ENCODE data around the gene ARHGAP40.
A peak's percentile ranks its signal among the peaks of the same experiment; 100 is the strongest.

The ARHGAP40 gene

GRCh38 chr20:38644588-38645260 lies 43.1 kb downstream of the ARHGAP40 start:
- POLR2A ChIA-PET = no interaction called here
- no peaks in the 10 kb centered on the region for H3K36me3 ChIP-seq (ENCODE audit: control insufficient read depth in 2 of 2, insufficient read depth in 1 of 2, low read length in 2 of 2)
- H3K27ac ChIP-seq (ENCODE audit: extremely low read depth, low read depth, low read length) = no peak overlapping the region
- CTCF ChIA-PET = interaction anchor here (0.7 to 2.2 kb wide), 8 partner anchors 10 to 146 kb away, joined by 3 to 20 read pairs (median 4); no protein-coding TSS in a partner anchor
- H3K9me3 ChIP-seq (ENCODE audit: control insufficient read depth, insufficient read depth, low read depth, low read length) = no peaks in the 10 kb centered on the region
- no peaks in the 10 kb centered on the region for H3K4me1 ChIP-seq (ENCODE audit: control insufficient read depth, insufficient read depth, low read length)
- H3K4me3 ChIP-seq (ENCODE audit: low read depth, low read length) = no peak overlapping the region
- TF ChIP-seq ZNF366 (tag by site-specific recombination; conservative IDR thresholded peaks at IDR 0.05) (peak; percentile 84), EGR2 (tag by site-specific recombination; IDR thresholded peaks at IDR 0.05; ENCODE audit: low read depth) (peak; percentile 98), ZNF776 (tag by site-specific recombination; IDR thresholded peaks at IDR 0.05; ENCODE audit: borderline replicate concordance) (no peak), ZBTB17 (tag by site-specific recombination; IDR thresholded peaks at IDR 0.05) (peak; percentile 34; the same call in 1 of the 2 replicates), ZFHX2 (tag by site-specific recombination; conservative IDR thresholded peaks at IDR 0.05) (peak; percentile 86), ZNF830 (tag by site-specific recombination; IDR thresholded peaks at IDR 0.05; ENCODE audit: low read depth) (no peak)

- TF ChIP-seq OSR2 (tag by site-specific recombination; IDR thresholded peaks at IDR 0.05) (no peak), ZNF549 (tag by site-specific recombination; IDR thresholded peaks at IDR 0.05) (no peak), ZNF596 (tag by site-specific recombination; IDR thresholded peaks at IDR 0.05) (no peak), MEIS1 (CRISPR knock-in tag; IDR thresholded peaks at IDR 0.05; ENCODE audit: borderline replicate concordance) (no peak), ZNF48 (tag by site-specific recombination; IDR thresholded peaks at IDR 0.05) (no peak), KLF8 (tag by site-specific recombination; IDR thresholded peaks at IDR 0.05) (no peak), KLF16 (tag by site-specific recombination; IDR thresholded peaks at IDR 0.05) (no peak), ZNF837 (tag by site-specific recombination; IDR thresholded peaks at IDR 0.05) (no peak), ZNF629 (tag by site-specific recombination; IDR thresholded peaks at IDR 0.05) (no peak), ZNF239 (tag by site-specific recombination; IDR thresholded peaks at IDR 0.05) (no peak), GFI1B (tag by site-specific recombination; IDR thresholded peaks at IDR 0.05) (no peak)
- TF ChIP-seq, protein P1, sequence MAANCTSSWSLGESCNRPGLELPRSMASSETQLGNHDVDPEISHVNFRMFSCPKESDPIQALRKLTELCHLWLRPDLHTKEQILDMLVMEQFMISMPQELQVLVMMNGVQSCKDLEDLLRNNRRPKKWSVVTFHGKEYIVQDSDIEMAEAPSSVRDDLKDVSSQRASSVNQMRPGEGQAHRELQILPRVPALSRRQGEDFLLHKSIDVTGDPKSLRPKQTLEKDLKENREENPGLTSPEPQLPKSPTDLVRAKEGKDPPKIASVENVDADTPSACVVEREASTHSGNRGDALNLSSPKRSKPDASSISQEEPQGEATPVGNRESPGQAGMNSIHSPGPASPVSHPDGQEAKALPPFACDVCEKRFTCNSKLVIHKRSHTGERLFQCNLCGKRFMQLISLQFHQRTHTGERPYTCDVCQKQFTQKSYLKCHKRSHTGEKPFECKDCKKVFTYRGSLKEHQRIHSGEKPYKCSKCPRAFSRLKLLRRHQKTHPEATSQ (tag by site-specific recombination; IDR thresholded peaks at IDR 0.05) = no peak
- H3K27ac ChIP-seq (ENCODE audit: extremely low read depth, low read depth, low read length) = no peak overlapping the region
- POLR2A ChIA-PET = no interaction called here
- H3K9me3 ChIP-seq (ENCODE audit: control insufficient read depth, insufficient read depth, low read depth, low read length) = no peaks in the 10 kb centered on the region
- H3K4me1 ChIP-seq (ENCODE audit: control insufficient read depth, insufficient read depth, low read length) = no peaks in the 10 kb centered on the region
- no peak overlapping the region for H3K4me3 ChIP-seq (ENCODE audit: low read depth, low read length)
- no peaks in the 10 kb centered on the region for H3K36me3 ChIP-seq (ENCODE audit: control insufficient read depth in 2 of 2, insufficient read depth in 1 of 2, low read length in 2 of 2)
- CTCF ChIA-PET = interaction anchor here (0.7 to 2.2 kb wide), 11 partner anchors 11 to 248 kb away, joined by 3 to 20 read pairs (median 4); no protein-coding TSS in a partner anchor
Measured at GRCh38 chr20:38645351-38645750, 43.7 kb downstream of the ARHGAP40 start.

GRCh38 chr20:38645980-38646858 lies 44.6 kb downstream of the ARHGAP40 start:
- Histone ChIP-seq H3K27ac (ENCODE audit: extremely low read depth, low read depth, low read length) (no peak overlapping the region), H3K4me3 (ENCODE audit: low read depth, low read length) (peak overlapping the region; percentile 13), H3K36me3 (ENCODE audit: control insufficient read depth in 2 of 2, insufficient read depth in 1 of 2, low read length in 2 of 2) (no peaks in the 10 kb centered on the region), H3K4me1 (ENCODE audit: control insufficient read depth, insufficient read depth, low read length) (no peaks in the 10 kb centered on the region), H3K9me3 (ENCODE audit: control insufficient read depth, insufficient read depth, low read depth, low read length) (no peaks in the 10 kb centered on the region)
- ChIA-PET POLR2A (no interaction called here), CTCF (interaction anchor here (0.5 to 5.1 kb wide), 19 partner anchors 10 to 247 kb away, joined by 3 to 27 read pairs (median 4); no protein-coding TSS in a partner anchor)
- TF ChIP-seq ZNF629 (tag by site-specific recombination; IDR thresholded peaks at IDR 0.05) (no peak; the same call in 1 of the 2 replicates), ZNF585B (tag by site-specific recombination; IDR thresholded peaks at IDR 0.05) (no peak), ZNF366 (tag by site-specific recombination; conservative IDR thresholded peaks at IDR 0.05) (no peak), ZNF423 (tag by site-specific recombination; IDR thresholded peaks at IDR 0.05) (no peak), ZNF274 (IDR thresholded peaks at IDR 0.05; ENCODE audit: low read length) (no peak), ZNF274 (tag by site-specific recombination; IDR thresholded peaks at IDR 0.05; ENCODE audit: borderline replicate concordance) (no peak)
- TF ChIP-seq, protein P2, sequence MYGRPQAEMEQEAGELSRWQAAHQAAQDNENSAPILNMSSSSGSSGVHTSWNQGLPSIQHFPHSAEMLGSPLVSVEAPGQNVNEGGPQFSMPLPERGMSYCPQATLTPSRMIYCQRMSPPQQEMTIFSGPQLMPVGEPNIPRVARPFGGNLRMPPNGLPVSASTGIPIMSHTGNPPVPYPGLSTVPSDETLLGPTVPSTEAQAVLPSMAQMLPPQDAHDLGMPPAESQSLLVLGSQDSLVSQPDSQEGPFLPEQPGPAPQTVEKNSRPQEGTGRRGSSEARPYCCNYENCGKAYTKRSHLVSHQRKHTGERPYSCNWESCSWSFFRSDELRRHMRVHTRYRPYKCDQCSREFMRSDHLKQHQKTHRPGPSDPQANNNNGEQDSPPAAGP (tag by site-specific recombination; IDR thresholded peaks at IDR 0.05) = 0 out of 2 replicates have a peak, but pooled peaks have one; percentile 24
